ENCODE data around the gene TXNRD3. TPM values are rescaled to one million over a fixed set of nuclear protein-coding genes. Genes with fewer than 3 reads are reported as not detected.

Gene TXNRD3
- total RNA-seq, 2 donors from 2014 or later = 10.6 to 13.5 TPM

DNA sequence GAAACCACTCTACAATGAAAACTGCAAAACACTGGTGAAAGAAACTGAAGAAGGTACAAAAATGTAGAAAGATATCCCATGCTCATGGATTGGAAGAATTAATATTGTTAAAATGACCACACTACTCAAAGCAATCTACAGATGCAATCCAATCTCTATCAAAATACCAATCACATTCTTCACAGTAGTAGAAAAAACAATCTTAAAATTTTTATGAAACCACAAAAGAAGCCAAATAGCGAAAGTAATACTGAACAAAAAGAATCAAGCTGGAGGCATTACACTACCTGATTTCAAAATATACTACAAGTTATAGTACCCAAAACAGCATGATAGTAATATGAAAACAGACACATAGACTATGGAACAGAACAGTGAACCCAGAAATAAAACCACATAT is 36.9 kb downstream of the TXNRD3 start:
- no peak for ATAC-seq
- DNase-seq = no peak
- no peak overlapping the region for H3K27ac ChIP-seq
- no peaks in the 10 kb centered on the region for H3K4me1 ChIP-seq
- H3K27me3 ChIP-seq = no peaks in the 10 kb centered on the region
- WGBS, 2 donors = 90 to 95% methylated on average over 1 of the region's 1 CpG
- H3K4me3 ChIP-seq = no peak overlapping the region
- H3K36me3 ChIP-seq (replicated peaks in 1 of 2; ENCODE audit: insufficient read depth in 1 of 2, low read depth in 2 of 2) = no peaks in the 10 kb centered on the region
- intact Hi-C loops (cut with DNase I) = no loop called here
- TF ChIP-seq, protein P1, sequence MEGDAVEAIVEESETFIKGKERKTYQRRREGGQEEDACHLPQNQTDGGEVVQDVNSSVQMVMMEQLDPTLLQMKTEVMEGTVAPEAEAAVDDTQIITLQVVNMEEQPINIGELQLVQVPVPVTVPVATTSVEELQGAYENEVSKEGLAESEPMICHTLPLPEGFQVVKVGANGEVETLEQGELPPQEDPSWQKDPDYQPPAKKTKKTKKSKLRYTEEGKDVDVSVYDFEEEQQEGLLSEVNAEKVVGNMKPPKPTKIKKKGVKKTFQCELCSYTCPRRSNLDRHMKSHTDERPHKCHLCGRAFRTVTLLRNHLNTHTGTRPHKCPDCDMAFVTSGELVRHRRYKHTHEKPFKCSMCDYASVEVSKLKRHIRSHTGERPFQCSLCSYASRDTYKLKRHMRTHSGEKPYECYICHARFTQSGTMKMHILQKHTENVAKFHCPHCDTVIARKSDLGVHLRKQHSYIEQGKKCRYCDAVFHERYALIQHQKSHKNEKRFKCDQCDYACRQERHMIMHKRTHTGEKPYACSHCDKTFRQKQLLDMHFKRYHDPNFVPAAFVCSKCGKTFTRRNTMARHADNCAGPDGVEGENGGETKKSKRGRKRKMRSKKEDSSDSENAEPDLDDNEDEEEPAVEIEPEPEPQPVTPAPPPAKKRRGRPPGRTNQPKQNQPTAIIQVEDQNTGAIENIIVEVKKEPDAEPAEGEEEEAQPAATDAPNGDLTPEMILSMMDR (IDR thresholded peaks at IDR 0.05) = no peak
- no peak for TF ChIP-seq POLR2A (IDR thresholded peaks at IDR 0.05)
- no peaks in the 10 kb centered on the region for H3K9me3 ChIP-seq

DNA sequence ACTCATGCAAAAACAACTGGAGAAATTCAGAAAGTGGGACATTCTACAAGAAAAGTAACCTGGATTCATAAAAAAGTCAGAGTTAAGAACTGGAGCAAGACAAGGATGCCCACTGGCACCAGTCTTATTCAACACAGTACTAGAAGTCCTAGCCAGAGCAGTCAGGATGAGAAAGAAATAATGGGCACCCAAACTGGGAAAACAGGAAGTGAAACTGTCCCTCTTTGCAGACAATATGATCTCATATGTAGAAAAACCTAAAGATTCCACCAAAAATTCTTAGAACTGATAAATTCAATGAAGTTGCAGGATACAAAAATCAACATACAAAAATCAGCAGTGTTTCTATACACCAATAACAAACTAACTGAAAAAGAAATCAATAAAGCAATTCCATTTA is 37.4 kb downstream of the TXNRD3 start:
- no peaks in the 10 kb centered on the region for H3K4me1 ChIP-seq
- DNase-seq (no peak), ATAC-seq (no peak)
- no peak for TF ChIP-seq POLR2A (IDR thresholded peaks at IDR 0.05)
- TF ChIP-seq, protein P1 (IDR thresholded peaks at IDR 0.05) = no peak
- no peak overlapping the region for H3K27ac ChIP-seq
- no peaks in the 10 kb centered on the region for H3K36me3 ChIP-seq (replicated peaks in 1 of 2; ENCODE audit: insufficient read depth in 1 of 2, low read depth in 2 of 2)
- no peaks in the 10 kb centered on the region for H3K27me3 ChIP-seq
- no peaks in the 10 kb centered on the region for H3K9me3 ChIP-seq
- no peak overlapping the region for H3K4me3 ChIP-seq
- intact Hi-C loops (cut with DNase I) = no loop called here

DNA sequence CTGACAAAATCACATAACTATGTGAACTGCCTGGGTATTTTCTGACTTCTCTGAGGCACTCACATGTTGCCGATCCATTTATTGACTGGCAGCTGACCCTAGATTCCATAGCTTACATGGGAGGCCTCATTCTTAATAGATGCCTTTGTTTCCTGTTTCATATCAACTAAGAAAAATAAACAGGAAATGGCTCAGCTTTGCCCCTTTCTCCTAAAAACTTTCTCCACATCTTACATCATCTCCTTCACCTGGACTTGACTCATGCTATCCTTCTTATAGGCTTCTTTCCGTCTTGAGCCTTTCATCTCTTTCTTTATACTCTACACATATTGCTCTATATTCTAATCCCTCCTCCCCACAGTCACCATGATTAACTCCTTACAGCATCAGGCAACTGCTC is 38.0 kb downstream of the TXNRD3 start:
- WGBS, 2 donors = 82 to 90% methylated on average over 2 of the region's 2 CpGs
- ATAC-seq (no peak), DNase-seq (no peak)
- intact Hi-C loops (cut with DNase I) = no loop called here
- no peaks in the 10 kb centered on the region for H3K9me3 ChIP-seq
- H3K27ac ChIP-seq = no peak overlapping the region
- H3K4me1 ChIP-seq = no peaks in the 10 kb centered on the region
- no peak for TF ChIP-seq POLR2A (IDR thresholded peaks at IDR 0.05)
- TF ChIP-seq, protein P1 (IDR thresholded peaks at IDR 0.05) = no peak
- no peaks in the 10 kb centered on the region for H3K27me3 ChIP-seq
- H3K36me3 ChIP-seq (replicated peaks in 1 of 2; ENCODE audit: insufficient read depth in 1 of 2, low read depth in 2 of 2) = no peaks in the 10 kb centered on the region
- H3K4me3 ChIP-seq = no peak overlapping the region

DNA sequence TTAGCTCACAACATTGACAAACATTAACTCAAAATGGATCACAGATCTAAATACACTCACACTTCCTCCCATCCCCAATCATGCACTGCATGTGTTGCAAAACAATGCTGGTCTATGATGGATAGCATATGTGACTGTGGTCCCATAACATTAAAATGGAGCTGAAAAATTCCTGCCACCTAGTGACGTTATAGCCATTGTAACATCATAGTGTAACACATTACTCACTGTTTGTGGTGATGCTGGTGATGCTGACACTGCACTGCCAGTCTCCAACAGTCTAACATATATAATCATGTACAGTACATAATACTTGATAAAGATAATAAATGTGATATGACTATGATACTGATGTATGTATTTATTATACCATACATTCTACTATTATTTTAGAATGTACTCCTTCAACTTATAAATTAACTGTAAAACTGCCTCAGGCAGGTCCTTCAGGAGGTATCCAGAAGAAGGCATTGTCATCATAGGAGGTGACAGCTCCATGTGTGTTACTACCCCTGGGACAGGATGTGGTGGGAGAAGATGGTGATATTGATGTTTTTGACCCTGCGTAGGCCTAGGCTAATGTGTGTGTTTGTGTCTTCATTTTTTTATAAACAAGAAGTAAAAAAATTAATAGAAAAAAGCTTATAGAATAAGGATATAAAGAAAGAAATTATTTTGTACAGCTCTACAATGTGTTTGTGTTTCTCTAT is 41.3 kb downstream of the TXNRD3 start:
- 78 to 98% methylated on average over 2 of the region's 2 CpGs for WGBS, 2 donors
- intact Hi-C loops (cut with DNase I) = no loop called here

More for the DNA sequence above, 41.3 kb downstream of the TXNRD3 start:
- no peaks in the 10 kb centered on the region for H3K9me3 ChIP-seq
- no peaks in the 10 kb centered on the region for H3K36me3 ChIP-seq (replicated peaks in 1 of 2; ENCODE audit: insufficient read depth in 1 of 2, low read depth in 2 of 2)
- DNase-seq (no peak), ATAC-seq (no peak)
- no peak overlapping the region for H3K4me3 ChIP-seq
- TF ChIP-seq, protein P1 (IDR thresholded peaks at IDR 0.05) = no peak
- no peak for TF ChIP-seq POLR2A (IDR thresholded peaks at IDR 0.05)
- H3K4me1 ChIP-seq = no peaks in the 10 kb centered on the region
- H3K27me3 ChIP-seq = no peaks in the 10 kb centered on the region
- H3K27ac ChIP-seq = no peak overlapping the region
